HepG2 (cell line): ENCODE measurements around the gene TTC17. TPM values are rescaled to one million over a fixed set of nuclear protein-coding genes. Genes with fewer than 3 reads are reported as not detected.

ENCODE experiments used
- FOXO1 ChIP-seq: sonication (generic); formaldehyde crosslinking; IDR thresholded peaks from 2 replicates; pipeline ENCODE4 v1.4.0; 2020; ENCODE audit warnings: missing genetic modification reagents
- MIER2 ChIP-seq: IDR thresholded peaks from 2 replicates; pipeline ENCODE4 v1.6.1; 2016; ENCODE audit warnings: missing biosample characterization, missing genetic modification reagents
- PAXIP1 ChIP-seq: sonication (generic); formaldehyde crosslinking; conservative IDR thresholded peaks from 2 replicates; pipeline ENCODE4 v1.4.0; 2020; ENCODE audit warnings: mild to moderate bottlenecking, missing genetic modification reagents, moderate library complexity
- RBFOX2 ChIP-seq: fragments of 200-400 bp; formaldehyde crosslinking; IDR thresholded peaks from 2 replicates; pipeline ENCODE4 v1.6.1; 2017; ENCODE audit warnings: low read depth, mild to moderate bottlenecking, low read length
- TOPORS ChIP-seq: sonication (generic); formaldehyde crosslinking; IDR thresholded peaks from 2 replicates; pipeline ENCODE4 v1.8.0; 2023; ENCODE audit warnings: mild to moderate bottlenecking, missing genetic modification reagents
- ZBTB40 ChIP-seq, 2 experiments: fragments of 450-650 bp in 1 of 2; sonication (generic) in 1 of 2; formaldehyde crosslinking in 1 of 2; IDR thresholded peaks; 2 replicates each; pipeline versions ENCODE4 v1.6.1 to v1.8.0; 2016 to 2022; ENCODE audit warnings: antibody characterized with exemption in 1 of 2, mild to moderate bottlenecking in 1 of 2, missing genetic modification reagents in 1 of 2
- ZNF136 ChIP-seq: sonication (generic); formaldehyde crosslinking; IDR thresholded peaks from 2 replicates; pipeline ENCODE4 v1.8.1; 2022; ENCODE audit warnings: low read depth, mild to moderate bottlenecking, moderate library complexity, missing genetic modification reagents
- ZNF18 ChIP-seq: sonication (generic); formaldehyde crosslinking; IDR thresholded peaks from 2 replicates; pipeline ENCODE4 v1.8.0; 2022; ENCODE audit warnings: mild to moderate bottlenecking, missing genetic modification reagents; ENCODE audit not compliant: insufficient replicate concordance
- ZNF512 ChIP-seq: sonication (generic); formaldehyde crosslinking; IDR thresholded peaks from 2 replicates; pipeline ENCODE4 v1.4.0; 2020; ENCODE audit warnings: mild to moderate bottlenecking, missing genetic modification reagents
- ZNF576 ChIP-seq: sonication (generic); formaldehyde crosslinking; IDR thresholded peaks from 2 replicates; pipeline ENCODE4 v1.4.0; 2020; ENCODE audit warnings: mild to moderate bottlenecking, missing genetic modification reagents
- polyA plus RNA-seq, 8 experiments: library from polyadenylated mRNA; depleted of rRNA in 3 of 8; stranded (reverse) in 7 of 8; unstranded in 1 of 8; fragments of >200 nt; fragmentation: Illumina TruSeq in 4 of 8; extraction: Trizol in 4 of 8; gene quantifications; 2 replicates each; pipeline versions ENCODE4 v1.2.1 to v1.2.3, GENCODE V29; 2011 to 2016; ENCODE audit warnings: low read depth in 4 of 8, missing spikeins in 1 of 8, mixed read lengths in 1 of 8; ENCODE audit not compliant: insufficient read depth in 1 of 8
- total RNA-seq, 5 experiments: library from RNA; depleted of rRNA; stranded (reverse); fragments of >200 nt; fragmentation: Illumina TruSeq; extraction: Trizol; gene quantifications; 2 replicates each; pipeline ENCODE4 v1.2.3, GENCODE V29; 2016; ENCODE audit warnings: low read depth in 1 of 5

The TTC17 gene
- total and polyA plus RNA-seq, 2 of the 13 experiments (the other 11 are each of a cell fraction or from before 2014, with no cell fraction given): 55.9 to 99.7 TPM

- TF ChIP-seq ZBTB40 (IDR thresholded peaks at IDR 0.05) (peak; percentile 73), ZBTB40 (CRISPR knock-in tag; IDR thresholded peaks at IDR 0.05) (peak; percentile 80), ZNF18 (CRISPR knock-in tag) (peak; percentile 98), ZNF512 (CRISPR knock-in tag) (no peak), PAXIP1 (CRISPR knock-in tag) (peak; percentile 56), FOXO1 (CRISPR knock-in tag) (peak; percentile 18; the same call in 1 of the 2 replicates), ZNF136 (peak; percentile 45; the same call in 1 of the 2 replicates), RBFOX2 (peak; percentile 96), TOPORS (CRISPR knock-in tag) (no peak), MIER2 (CRISPR knock-in tag) (no peak; the same call in 1 of the 2 replicates), ZNF576 (CRISPR knock-in tag) (peak; percentile 83; the same call in 1 of the 2 replicates)
Observed at GRCh38 chr11:43358801-43359421, at the start of gene TTC17 (continued).
